Neural cell (in vitro differentiated cells): ENCODE results near the gene COL2A1.

Experiments
- CTCF ChIP-seq: fragments of 450-650 bp; IDR thresholded peaks from 2 replicates; pipeline ENCODE4 v1.5.1; 2014; ENCODE audit warnings: antibody characterized with exemption, mild to moderate bottlenecking, moderate library complexity; ENCODE audit not compliant: poor library complexity, severe bottlenecking
- EP300 ChIP-seq: fragments of 450-650 bp; conservative IDR thresholded peaks from 2 replicates; pipeline ENCODE4 v1.6.1; 2014; ENCODE audit warnings: antibody characterized with exemption, mild to moderate bottlenecking, moderate library complexity; ENCODE audit not compliant: poor library complexity, severe bottlenecking
- POLR2AphosphoS5 ChIP-seq: IDR thresholded peaks from 2 replicates; pipeline ENCODE4 v1.6.1; 2012
- RAD21 ChIP-seq: fragments of 450-650 bp; conservative IDR thresholded peaks from 2 replicates; pipeline ENCODE4 v1.6.1; 2014; ENCODE audit warnings: antibody characterized with exemption, mild to moderate bottlenecking, moderate library complexity
- SMC3 ChIP-seq: fragments of 450-650 bp; conservative IDR thresholded peaks from 2 replicates; pipeline ENCODE4 v1.6.1; 2014; ENCODE audit warnings: antibody characterized with exemption, mild to moderate bottlenecking, moderate library complexity; ENCODE audit not compliant: poor library complexity

DNA sequence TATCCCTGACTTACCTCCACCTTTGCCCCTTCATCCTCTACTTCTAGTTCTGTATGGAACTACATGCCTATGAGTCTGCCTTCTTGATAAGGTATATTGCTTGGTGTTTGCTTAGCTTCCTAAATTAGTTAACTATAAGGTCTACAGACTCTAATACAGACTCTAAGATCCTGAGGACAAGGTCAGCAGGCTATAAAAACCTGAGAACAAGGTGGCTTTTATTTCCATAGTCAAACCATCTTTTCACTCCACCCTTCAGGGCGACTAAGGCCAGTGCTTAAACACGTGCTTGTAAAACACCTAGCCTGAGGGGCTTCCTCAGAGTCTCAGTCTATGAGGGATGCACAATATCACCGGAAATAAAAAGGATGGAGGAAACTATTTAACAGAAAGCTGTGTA, 36.1 kb upstream of the COL2A1 start:
- no peak for TF ChIP-seq EP300
- no peak for TF ChIP-seq CTCF
- no peak for TF ChIP-seq SMC3
- TF ChIP-seq POLR2AphosphoS5 = no peak
- no peak for TF ChIP-seq RAD21
